HEK293 (cell line): ENCODE measurements around the gene POR.

ENCODE experiments used
- CTCF ChIA-PET: fragments of 350-600 bp; formaldehyde crosslinking; extraction: SDS; loops from one replicate; lab custom pipeline; 2021; ENCODE audit warnings: antibody characterized with exemption; lab: Yijun Ruan, JAX
- POLR2A ChIA-PET: fragments of 300-600 bp; formaldehyde crosslinking; extraction: SDS; loops from one replicate; lab custom pipeline; 2020; ENCODE audit warnings: antibody characterized with exemption, inconsistent platforms; lab: Yijun Ruan, JAX
- H3K27ac ChIP-seq: fragments of 200-500 bp; sonication (Bioruptor generic); 2 replicates; pipeline ENCODE4 v1.5.1; 2014; ENCODE audit warnings: low read depth, low read length, control low read depth, inconsistent platforms; ENCODE audit errors: extremely low read depth
- H3K36me3 ChIP-seq, 2 experiments: fragments of 200-500 bp in 1 of 2; sonication (Bioruptor generic) in 1 of 2; 1 replicate in 1 of 2; 2 replicates in 1 of 2; pipeline ENCODE4 v1.5.1; 2014 to 2017; ENCODE audit warnings: inconsistent platforms in 2 of 2, low read length in 2 of 2; ENCODE audit not compliant: control insufficient read depth in 2 of 2, insufficient read depth in 1 of 2
- H3K4me1 ChIP-seq: fragments of 200-500 bp; sonication (Bioruptor generic); 2 replicates; pipeline ENCODE4 v1.5.1; 2014; ENCODE audit warnings: mild to moderate bottlenecking, low read length, inconsistent platforms; ENCODE audit not compliant: control insufficient read depth, insufficient read depth
- H3K4me3 ChIP-seq: 2 replicates; pipeline ENCODE4 v1.5.1; 2011; ENCODE audit warnings: low read depth, mild to moderate bottlenecking, control low read depth, low read length, moderate library complexity
- H3K9me3 ChIP-seq: fragments of 200-500 bp; sonication (Bioruptor generic); 2 replicates; pipeline ENCODE4 v1.5.1; 2014; ENCODE audit warnings: low read depth, low read length, inconsistent platforms; ENCODE audit not compliant: control insufficient read depth, insufficient read depth
- GLI4 ChIP-seq: fragments of 450-650 bp; formaldehyde crosslinking; IDR thresholded peaks from 2 replicates; pipeline ENCODE4 v1.5.1; 2016; ENCODE audit warnings: missing biosample characterization, missing genetic modification characterization
- TRIM28 ChIP-seq: IDR thresholded peaks from 2 replicates; pipeline ENCODE4 v1.6.1; 2011; ENCODE audit warnings: low read length, control low read depth, borderline replicate concordance
- YY2 ChIP-seq: fragments of 450-650 bp; formaldehyde crosslinking; IDR thresholded peaks from 2 replicates; pipeline ENCODE4 v1.5.1; 2016; ENCODE audit warnings: missing biosample characterization, missing genetic modification characterization
- ZNF10 ChIP-seq: fragments of 450-650 bp; formaldehyde crosslinking; IDR thresholded peaks from 2 replicates; pipeline ENCODE4 v1.5.1; 2017; ENCODE audit warnings: missing biosample characterization, missing genetic modification characterization
- ZNF140 ChIP-seq: fragments of 450-650 bp; formaldehyde crosslinking; IDR thresholded peaks from 2 replicates; pipeline ENCODE4 v1.5.1; 2016; ENCODE audit warnings: missing biosample characterization, missing genetic modification characterization
- ZNF223 ChIP-seq: fragments of 450-650 bp; formaldehyde crosslinking; IDR thresholded peaks from 2 replicates; pipeline ENCODE4 v1.5.1; 2016; ENCODE audit warnings: missing biosample characterization, missing genetic modification characterization
- ZNF302 ChIP-seq: fragments of 450-650 bp; formaldehyde crosslinking; IDR thresholded peaks from 2 replicates; pipeline ENCODE4 v1.5.1; 2016; ENCODE audit warnings: missing biosample characterization, missing genetic modification characterization, low read depth
- ZNF626 ChIP-seq: fragments of 450-650 bp; sonication (Bioruptor Pico); formaldehyde crosslinking; IDR thresholded peaks from 2 replicates; pipeline ENCODE4 v1.5.1; 2018; ENCODE audit warnings: missing biosample characterization, missing genetic modification characterization, inconsistent platforms
- TF ChIP-seq, protein P1 (sequence below): fragments of 450-650 bp; formaldehyde crosslinking; IDR thresholded peaks from 2 replicates; pipeline ENCODE4 v1.5.0; 2017; ENCODE audit warnings: missing biosample characterization, missing genetic modification characterization, borderline replicate concordance
- TF ChIP-seq, protein P2 (sequence below): fragments of 450-650 bp; IDR thresholded peaks from 2 replicates; pipeline ENCODE4 v1.5.1; 2018; ENCODE audit warnings: missing biosample characterization, mild to moderate bottlenecking, missing genetic modification characterization
- TF ChIP-seq, protein P3 (sequence below): fragments of 450-650 bp; formaldehyde crosslinking; IDR thresholded peaks from 2 replicates; pipeline ENCODE4 v1.5.1; 2016; ENCODE audit warnings: missing biosample characterization, missing genetic modification characterization
- TF ChIP-seq, protein P4 (sequence below): fragments of 450-650 bp; formaldehyde crosslinking; IDR thresholded peaks from 2 replicates; pipeline ENCODE4 v1.5.1; 2016; ENCODE audit warnings: missing biosample characterization, missing genetic modification characterization
- TF ChIP-seq, protein P5 (sequence below): fragments of 450-650 bp; formaldehyde crosslinking; IDR thresholded peaks from 2 replicates; pipeline ENCODE4 v1.5.1; 2017; ENCODE audit warnings: missing biosample characterization, missing genetic modification characterization
- TF ChIP-seq, protein P6 (sequence below): sonication (generic); formaldehyde crosslinking; IDR thresholded peaks from 2 replicates; pipeline ENCODE4 v1.8.1; 2022; ENCODE audit warnings: mild to moderate bottlenecking, moderate library complexity, missing genetic modification reagents

Gene POR

DNA sequence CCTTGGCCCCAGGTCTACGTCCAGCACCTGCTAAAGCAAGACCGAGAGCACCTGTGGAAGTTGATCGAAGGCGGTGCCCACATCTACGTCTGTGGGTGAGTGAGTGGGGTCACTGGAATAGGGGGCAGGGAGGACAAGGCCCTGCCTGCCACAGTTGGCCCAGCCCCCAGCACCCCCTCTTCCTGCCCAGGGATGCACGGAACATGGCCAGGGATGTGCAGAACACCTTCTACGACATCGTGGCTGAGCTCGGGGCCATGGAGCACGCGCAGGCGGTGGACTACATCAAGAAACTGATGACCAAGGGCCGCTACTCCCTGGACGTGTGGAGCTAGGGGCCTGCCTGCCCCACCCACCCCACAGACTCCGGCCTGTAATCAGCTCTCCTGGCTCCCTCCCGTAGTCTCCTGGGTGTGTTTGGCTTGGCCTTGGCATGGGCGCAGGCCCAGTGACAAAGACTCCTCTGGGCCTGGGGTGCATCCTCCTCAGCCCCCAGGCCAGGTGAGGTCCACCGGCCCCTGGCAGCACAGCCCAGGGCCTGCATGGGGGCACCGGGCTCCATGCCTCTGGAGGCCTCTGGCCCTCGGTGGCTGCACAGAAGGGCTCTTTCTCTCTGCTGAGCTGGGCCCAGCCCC, 71.3 kb downstream of the POR start (continued):
- TF ChIP-seq, protein P1, sequence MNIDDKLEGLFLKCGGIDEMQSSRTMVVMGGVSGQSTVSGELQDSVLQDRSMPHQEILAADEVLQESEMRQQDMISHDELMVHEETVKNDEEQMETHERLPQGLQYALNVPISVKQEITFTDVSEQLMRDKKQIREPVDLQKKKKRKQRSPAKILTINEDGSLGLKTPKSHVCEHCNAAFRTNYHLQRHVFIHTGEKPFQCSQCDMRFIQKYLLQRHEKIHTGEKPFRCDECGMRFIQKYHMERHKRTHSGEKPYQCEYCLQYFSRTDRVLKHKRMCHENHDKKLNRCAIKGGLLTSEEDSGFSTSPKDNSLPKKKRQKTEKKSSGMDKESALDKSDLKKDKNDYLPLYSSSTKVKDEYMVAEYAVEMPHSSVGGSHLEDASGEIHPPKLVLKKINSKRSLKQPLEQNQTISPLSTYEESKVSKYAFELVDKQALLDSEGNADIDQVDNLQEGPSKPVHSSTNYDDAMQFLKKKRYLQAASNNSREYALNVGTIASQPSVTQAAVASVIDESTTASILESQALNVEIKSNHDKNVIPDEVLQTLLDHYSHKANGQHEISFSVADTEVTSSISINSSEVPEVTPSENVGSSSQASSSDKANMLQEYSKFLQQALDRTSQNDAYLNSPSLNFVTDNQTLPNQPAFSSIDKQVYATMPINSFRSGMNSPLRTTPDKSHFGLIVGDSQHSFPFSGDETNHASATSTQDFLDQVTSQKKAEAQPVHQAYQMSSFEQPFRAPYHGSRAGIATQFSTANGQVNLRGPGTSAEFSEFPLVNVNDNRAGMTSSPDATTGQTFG (tag by site-specific recombination): no peak
- TF ChIP-seq ZNF626 (no peak), ZNF302 (tag by site-specific recombination) (no peak), GLI4 (tag by site-specific recombination) (no peak), ZNF223 (tag by site-specific recombination) (no peak), TRIM28 (no peak), ZNF140 (tag by site-specific recombination) (no peak)
- TF ChIP-seq, protein P2, sequence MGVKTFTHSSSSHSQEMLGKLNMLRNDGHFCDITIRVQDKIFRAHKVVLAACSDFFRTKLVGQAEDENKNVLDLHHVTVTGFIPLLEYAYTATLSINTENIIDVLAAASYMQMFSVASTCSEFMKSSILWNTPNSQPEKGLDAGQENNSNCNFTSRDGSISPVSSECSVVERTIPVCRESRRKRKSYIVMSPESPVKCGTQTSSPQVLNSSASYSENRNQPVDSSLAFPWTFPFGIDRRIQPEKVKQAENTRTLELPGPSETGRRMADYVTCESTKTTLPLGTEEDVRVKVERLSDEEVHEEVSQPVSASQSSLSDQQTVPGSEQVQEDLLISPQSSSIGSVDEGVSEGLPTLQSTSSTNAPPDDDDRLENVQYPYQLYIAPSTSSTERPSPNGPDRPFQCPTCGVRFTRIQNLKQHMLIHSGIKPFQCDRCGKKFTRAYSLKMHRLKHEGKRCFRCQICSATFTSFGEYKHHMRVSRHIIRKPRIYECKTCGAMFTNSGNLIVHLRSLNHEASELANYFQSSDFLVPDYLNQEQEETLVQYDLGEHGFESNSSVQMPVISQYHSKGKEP (tag by site-specific recombination): no peak
- TF ChIP-seq, protein P3, sequence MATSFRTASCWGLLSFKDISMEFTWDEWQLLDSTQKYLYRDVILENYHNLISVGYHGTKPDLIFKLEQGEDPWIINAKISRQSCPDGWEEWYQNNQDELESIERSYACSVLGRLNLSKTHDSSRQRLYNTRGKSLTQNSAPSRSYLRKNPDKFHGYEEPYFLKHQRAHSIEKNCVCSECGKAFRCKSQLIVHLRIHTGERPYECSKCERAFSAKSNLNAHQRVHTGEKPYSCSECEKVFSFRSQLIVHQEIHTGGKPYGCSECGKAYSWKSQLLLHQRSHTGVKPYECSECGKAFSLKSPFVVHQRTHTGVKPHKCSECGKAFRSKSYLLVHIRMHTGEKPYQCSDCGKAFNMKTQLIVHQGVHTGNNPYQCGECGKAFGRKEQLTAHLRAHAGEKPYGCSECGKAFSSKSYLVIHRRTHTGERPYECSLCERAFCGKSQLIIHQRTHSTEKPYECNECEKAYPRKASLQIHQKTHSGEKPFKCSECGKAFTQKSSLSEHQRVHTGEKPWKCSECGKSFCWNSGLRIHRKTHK: no peak
- TF ChIP-seq, protein P4, sequence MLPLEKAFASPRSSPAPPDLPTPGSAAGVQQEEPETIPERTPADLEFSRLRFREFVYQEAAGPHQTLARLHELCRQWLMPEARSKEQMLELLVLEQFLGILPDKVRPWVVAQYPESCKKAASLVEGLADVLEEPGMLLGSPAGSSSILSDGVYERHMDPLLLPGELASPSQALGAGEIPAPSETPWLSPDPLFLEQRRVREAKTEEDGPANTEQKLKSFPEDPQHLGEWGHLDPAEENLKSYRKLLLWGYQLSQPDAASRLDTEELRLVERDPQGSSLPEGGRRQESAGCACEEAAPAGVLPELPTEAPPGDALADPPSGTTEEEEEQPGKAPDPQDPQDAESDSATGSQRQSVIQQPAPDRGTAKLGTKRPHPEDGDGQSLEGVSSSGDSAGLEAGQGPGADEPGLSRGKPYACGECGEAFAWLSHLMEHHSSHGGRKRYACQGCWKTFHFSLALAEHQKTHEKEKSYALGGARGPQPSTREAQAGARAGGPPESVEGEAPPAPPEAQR (tag by site-specific recombination): no peak
- TF ChIP-seq, protein P5, sequence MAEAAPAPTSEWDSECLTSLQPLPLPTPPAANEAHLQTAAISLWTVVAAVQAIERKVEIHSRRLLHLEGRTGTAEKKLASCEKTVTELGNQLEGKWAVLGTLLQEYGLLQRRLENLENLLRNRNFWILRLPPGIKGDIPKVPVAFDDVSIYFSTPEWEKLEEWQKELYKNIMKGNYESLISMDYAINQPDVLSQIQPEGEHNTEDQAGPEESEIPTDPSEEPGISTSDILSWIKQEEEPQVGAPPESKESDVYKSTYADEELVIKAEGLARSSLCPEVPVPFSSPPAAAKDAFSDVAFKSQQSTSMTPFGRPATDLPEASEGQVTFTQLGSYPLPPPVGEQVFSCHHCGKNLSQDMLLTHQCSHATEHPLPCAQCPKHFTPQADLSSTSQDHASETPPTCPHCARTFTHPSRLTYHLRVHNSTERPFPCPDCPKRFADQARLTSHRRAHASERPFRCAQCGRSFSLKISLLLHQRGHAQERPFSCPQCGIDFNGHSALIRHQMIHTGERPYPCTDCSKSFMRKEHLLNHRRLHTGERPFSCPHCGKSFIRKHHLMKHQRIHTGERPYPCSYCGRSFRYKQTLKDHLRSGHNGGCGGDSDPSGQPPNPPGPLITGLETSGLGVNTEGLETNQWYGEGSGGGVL (tag by site-specific recombination): no peak
- TF ChIP-seq, protein P6, sequence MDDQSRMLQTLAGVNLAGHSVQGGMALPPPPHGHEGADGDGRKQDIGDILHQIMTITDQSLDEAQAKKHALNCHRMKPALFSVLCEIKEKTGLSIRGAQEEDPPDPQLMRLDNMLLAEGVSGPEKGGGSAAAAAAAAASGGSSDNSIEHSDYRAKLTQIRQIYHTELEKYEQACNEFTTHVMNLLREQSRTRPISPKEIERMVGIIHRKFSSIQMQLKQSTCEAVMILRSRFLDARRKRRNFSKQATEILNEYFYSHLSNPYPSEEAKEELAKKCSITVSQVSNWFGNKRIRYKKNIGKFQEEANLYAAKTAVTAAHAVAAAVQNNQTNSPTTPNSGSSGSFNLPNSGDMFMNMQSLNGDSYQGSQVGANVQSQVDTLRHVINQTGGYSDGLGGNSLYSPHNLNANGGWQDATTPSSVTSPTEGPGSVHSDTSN (CRISPR knock-in tag): no peak

DNA sequence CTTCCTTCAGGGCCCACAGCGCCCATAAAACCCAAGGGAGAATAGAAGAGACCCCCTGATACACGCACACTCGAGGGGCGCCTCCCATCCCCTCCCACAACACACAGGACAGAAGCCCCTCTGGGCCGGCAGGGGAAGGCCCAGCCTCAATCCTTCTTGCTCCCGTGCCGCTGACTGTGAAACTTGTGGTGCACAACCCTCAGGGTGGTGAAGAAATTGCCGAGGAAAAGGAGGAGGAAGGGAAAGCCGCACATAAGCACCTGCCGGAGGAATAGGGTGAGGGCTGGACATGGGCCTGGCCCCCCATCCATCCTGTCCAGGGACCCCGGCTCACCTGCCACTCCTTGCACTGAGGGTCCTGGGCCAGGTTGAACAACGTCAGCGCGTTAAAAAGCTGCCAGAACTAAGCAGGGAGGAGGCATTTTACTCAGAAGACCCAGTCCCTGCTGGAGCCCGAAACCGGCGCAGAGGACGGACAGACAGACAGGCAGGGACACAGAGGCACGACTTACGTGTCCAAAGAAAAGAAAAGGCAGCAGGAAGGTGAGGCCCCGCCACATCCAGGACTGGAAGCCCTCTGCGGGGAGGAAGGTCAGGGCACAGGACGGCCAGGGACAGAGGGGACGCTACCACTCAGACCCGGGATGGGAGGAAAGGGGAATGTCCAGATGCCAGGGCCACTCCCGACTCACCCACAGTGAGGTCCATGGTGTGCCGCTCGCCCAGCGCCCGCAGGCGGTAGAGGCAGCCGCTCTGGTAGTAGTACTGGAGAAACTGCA, 72.3 kb downstream of the POR start:
- H3K27ac ChIP-seq: no peak overlapping the region
- no peaks in the 10 kb centered on the region for H3K9me3 ChIP-seq
- POLR2A ChIA-PET: no interaction called here
- H3K36me3 ChIP-seq: peaks cover 0 to 40% of the 10 kb centered on the region in 2 experiments; a peak in 1 of 3 replicates
- CTCF ChIA-PET: no interaction called here
- TF ChIP-seq YY2 (tag by site-specific recombination) (no peak), ZNF10 (tag by site-specific recombination) (0 out of 2 replicates have a peak, but pooled peaks have one; percentile 23)
- H3K4me3 ChIP-seq: no peak overlapping the region
- H3K4me1 ChIP-seq: no peaks in the 10 kb centered on the region
